Stimulated activated CD4-positive, alpha-beta T cell treated with anti-CD3 and anti-CD28 coated beads, Interleukin-2, amount 100 ng/mL, for 24 hours (primary cell): ENCODE measurements around the gene ADGRD2.

Experiments used
- DNase-seq, 2 donors: peaks; one replicate each; pipeline ENCODE4 v3.0.0-alpha.2; 2020

ADGRD2 gene

GRCh38 chr9:124512806-124513204 is 62.6 kb downstream of the ADGRD2 start:
- DNase-seq = no peak

GRCh38 chr9:124513376-124513994 is 63.2 kb downstream of the ADGRD2 start:
- no peak for DNase-seq

- no peak for DNase-seq
Observed at GRCh38 chr9:124514125-124514524, 63.9 kb downstream of the ADGRD2 start.

- DNase-seq = no peak
Observed at GRCh38 chr9:124514874-124515273, 64.6 kb downstream of the ADGRD2 start.

- no peak for DNase-seq
Observed at GRCh38 chr9:124517600-124517999, 67.3 kb downstream of the ADGRD2 start.

- no peak for DNase-seq
Observed at GRCh38 chr9:124518116-124518515, 67.9 kb downstream of the ADGRD2 start.

GRCh38 chr9:124520206-124520596 is 70.0 kb downstream of the ADGRD2 start:
- no peak for DNase-seq

GRCh38 chr9:124521142-124521541 is 70.9 kb downstream of the ADGRD2 start:
- no peak for DNase-seq

GRCh38 chr9:124522121-124523098 is 72.2 kb downstream of the ADGRD2 start:
- no peak for DNase-seq

GRCh38 chr9:124526174-124526573 is 75.9 kb downstream of the ADGRD2 start:
- DNase-seq = no peak

GRCh38 chr9:124527781-124528180 is 77.5 kb downstream of the ADGRD2 start:
- DNase-seq = no peak
